ENCODE measurements around the gene SCGB2B2. TPM values are rescaled to one million over a fixed set of nuclear protein-coding genes. Genes with fewer than 3 reads are reported as not detected.
"Not testable (repeated sequence)": the region's sequence is repeated elsewhere in the genome, so short reads cannot be mapped to it uniquely, and the experiment has no call there.

Gene SCGB2B2
- polyA plus RNA-seq, 5 donors = 0.64 to 1.9 (median 1.4) TPM

- no peak for DNase-seq
Observed at GRCh38 chr19:34671972-34672371, 5.0 kb downstream of the SCGB2B2 start.

GRCh38 chr19:34669305-34669704 lies 7.7 kb downstream of the SCGB2B2 start:
- no peak for DNase-seq

GRCh38 chr19:34668690-34669089 lies 8.3 kb downstream of the SCGB2B2 start:
- not testable (repeated sequence) for DNase-seq

GRCh38 chr19:34668077-34668689 lies 8.8 kb downstream of the SCGB2B2 start:
- not testable (repeated sequence) for DNase-seq

GRCh38 chr19:34667349-34668076 lies 9.4 kb downstream of the SCGB2B2 start:
- DNase-seq = no peak

GRCh38 chr19:34666958-34667265 lies 10.0 kb downstream of the SCGB2B2 start:
- no peak for DNase-seq

- no peak for DNase-seq
Observed at GRCh38 chr19:34666200-34666957, 10.6 kb downstream of the SCGB2B2 start.

GRCh38 chr19:34665275-34665674 lies 11.7 kb downstream of the SCGB2B2 start:
- DNase-seq = not testable (repeated sequence)

GRCh38 chr19:34664870-34665269 lies 12.1 kb downstream of the SCGB2B2 start:
- no peak for DNase-seq

GRCh38 chr19:34664168-34664567 lies 12.8 kb downstream of the SCGB2B2 start:
- no peak for DNase-seq

- no peak for DNase-seq
Observed at GRCh38 chr19:34662919-34663318, 14.0 kb downstream of the SCGB2B2 start.

- no peak for DNase-seq
Observed at GRCh38 chr19:34661357-34661756, 15.6 kb downstream of the SCGB2B2 start.

- DNase-seq = no peak
Observed at GRCh38 chr19:34655651-34656050, 21.3 kb downstream of the SCGB2B2 start.

- DNase-seq = no peak
Observed at GRCh38 chr19:34654796-34655195, 22.2 kb downstream of the SCGB2B2 start.

GRCh38 chr19:34651747-34652146 lies 25.2 kb downstream of the SCGB2B2 start:
- no peak for DNase-seq

- no peak for DNase-seq
Observed at GRCh38 chr19:34649886-34650543, 26.9 kb downstream of the SCGB2B2 start.

GRCh38 chr19:34645551-34645950 lies 31.4 kb downstream of the SCGB2B2 start:
- DNase-seq = no peak

GRCh38 chr19:34644991-34645461 lies 31.9 kb downstream of the SCGB2B2 start:
- DNase-seq = no peak

- DNase-seq = no peak
Observed at GRCh38 chr19:34642241-34642640, 34.7 kb downstream of the SCGB2B2 start.

- peak; percentile 25 to 43 for DNase-seq
Observed at GRCh38 chr19:34639491-34640085, 37.4 kb downstream of the SCGB2B2 start.

- DNase-seq = no peak
Observed at GRCh38 chr19:34633802-34634201, 43.2 kb downstream of the SCGB2B2 start.

All from right lung (tissue), 5 donors.